Measurements from ENCODE around the gene COL26A1.

- TF ChIP-seq EZH2 (IDR thresholded peaks at IDR 0.05; ENCODE audit: low read length, unreplicated experiment) (no peak), EZH2phosphoT487 (IDR thresholded peaks at IDR 0.05; ENCODE audit: borderline replicate concordance, low read length) (no peak)
- TF ChIP-seq, protein P1, sequence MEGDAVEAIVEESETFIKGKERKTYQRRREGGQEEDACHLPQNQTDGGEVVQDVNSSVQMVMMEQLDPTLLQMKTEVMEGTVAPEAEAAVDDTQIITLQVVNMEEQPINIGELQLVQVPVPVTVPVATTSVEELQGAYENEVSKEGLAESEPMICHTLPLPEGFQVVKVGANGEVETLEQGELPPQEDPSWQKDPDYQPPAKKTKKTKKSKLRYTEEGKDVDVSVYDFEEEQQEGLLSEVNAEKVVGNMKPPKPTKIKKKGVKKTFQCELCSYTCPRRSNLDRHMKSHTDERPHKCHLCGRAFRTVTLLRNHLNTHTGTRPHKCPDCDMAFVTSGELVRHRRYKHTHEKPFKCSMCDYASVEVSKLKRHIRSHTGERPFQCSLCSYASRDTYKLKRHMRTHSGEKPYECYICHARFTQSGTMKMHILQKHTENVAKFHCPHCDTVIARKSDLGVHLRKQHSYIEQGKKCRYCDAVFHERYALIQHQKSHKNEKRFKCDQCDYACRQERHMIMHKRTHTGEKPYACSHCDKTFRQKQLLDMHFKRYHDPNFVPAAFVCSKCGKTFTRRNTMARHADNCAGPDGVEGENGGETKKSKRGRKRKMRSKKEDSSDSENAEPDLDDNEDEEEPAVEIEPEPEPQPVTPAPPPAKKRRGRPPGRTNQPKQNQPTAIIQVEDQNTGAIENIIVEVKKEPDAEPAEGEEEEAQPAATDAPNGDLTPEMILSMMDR (conservative IDR thresholded peaks at IDR 0.05; ENCODE audit: low read depth, low read length) = no peak
These were observed 16.1 kb downstream of the COL26A1 start for GRCh38 chr7:101378751-101379174.

Measured in PC-3 (cell line).